Sigmoid colon (tissue), 4 donors: Measurements from ENCODE around the gene RNASE7.

ENCODE experiments used
- CTCF ChIP-seq, 4 experiments: fragments of 450-650 bp in 3 of 4; fragments of 200-600 bp in 1 of 4; IDR thresholded peaks; one replicate each; pipeline ENCODE4 v1.5.1; 2016 to 2019; ENCODE audit warnings: antibody characterized with exemption in 4 of 4, mild to moderate bottlenecking in 3 of 4, moderate library complexity in 2 of 4
- POLR2A ChIP-seq, 2 donors: fragments of 450-650 bp; IDR thresholded peaks; one replicate each; pipeline ENCODE4 v1.6.1; 2016; ENCODE audit warnings: antibody characterized with exemption in 2 of 2, mild to moderate bottlenecking in 2 of 2, moderate library complexity in 2 of 2
- POLR2AphosphoS5 ChIP-seq, 4 donors: sonication (generic); formaldehyde crosslinking; IDR thresholded peaks; one replicate each; pipeline ENCODE4 v1.6.1; 2017; ENCODE audit warnings: antibody characterized with exemption in 4 of 4

GRCh38 chr14:21054768-21055145 lies 12.6 kb downstream of the RNASE7 start:
- no peak for TF ChIP-seq CTCF (IDR thresholded peaks at IDR 0.05)
- no peak for TF ChIP-seq POLR2AphosphoS5 (IDR thresholded peaks at IDR 0.05)
- no peak for TF ChIP-seq POLR2A (IDR thresholded peaks at IDR 0.05)
